ENCODE data around the gene BAZ1B.

DNA sequence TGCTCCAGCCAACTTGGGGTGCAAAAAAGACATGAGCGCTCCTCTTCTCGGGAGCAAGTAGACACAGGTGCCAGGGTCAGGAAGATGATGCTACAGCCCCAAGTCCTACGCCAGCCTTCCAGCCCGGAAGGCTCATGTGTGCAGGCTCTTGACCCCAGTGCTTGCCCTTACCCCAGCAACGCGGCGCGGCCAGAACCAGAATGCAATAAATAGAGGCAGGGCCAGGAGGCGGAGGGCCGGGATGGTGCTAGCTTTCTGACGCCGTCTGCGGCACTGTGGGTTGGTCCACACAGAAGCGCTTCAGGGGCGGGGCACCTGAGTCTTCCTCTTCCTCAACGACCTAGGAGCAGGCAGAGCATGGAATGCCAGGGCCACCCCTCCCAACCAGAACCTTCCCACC, 15.0 kb upstream of the BAZ1B start:
- TF ChIP-seq, protein P1, sequence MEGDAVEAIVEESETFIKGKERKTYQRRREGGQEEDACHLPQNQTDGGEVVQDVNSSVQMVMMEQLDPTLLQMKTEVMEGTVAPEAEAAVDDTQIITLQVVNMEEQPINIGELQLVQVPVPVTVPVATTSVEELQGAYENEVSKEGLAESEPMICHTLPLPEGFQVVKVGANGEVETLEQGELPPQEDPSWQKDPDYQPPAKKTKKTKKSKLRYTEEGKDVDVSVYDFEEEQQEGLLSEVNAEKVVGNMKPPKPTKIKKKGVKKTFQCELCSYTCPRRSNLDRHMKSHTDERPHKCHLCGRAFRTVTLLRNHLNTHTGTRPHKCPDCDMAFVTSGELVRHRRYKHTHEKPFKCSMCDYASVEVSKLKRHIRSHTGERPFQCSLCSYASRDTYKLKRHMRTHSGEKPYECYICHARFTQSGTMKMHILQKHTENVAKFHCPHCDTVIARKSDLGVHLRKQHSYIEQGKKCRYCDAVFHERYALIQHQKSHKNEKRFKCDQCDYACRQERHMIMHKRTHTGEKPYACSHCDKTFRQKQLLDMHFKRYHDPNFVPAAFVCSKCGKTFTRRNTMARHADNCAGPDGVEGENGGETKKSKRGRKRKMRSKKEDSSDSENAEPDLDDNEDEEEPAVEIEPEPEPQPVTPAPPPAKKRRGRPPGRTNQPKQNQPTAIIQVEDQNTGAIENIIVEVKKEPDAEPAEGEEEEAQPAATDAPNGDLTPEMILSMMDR (IDR thresholded peaks at IDR 0.05), result no peak
- TF ChIP-seq NFE2L1 (CRISPR knock-in tag; IDR thresholded peaks at IDR 0.05), result no peak
- TF ChIP-seq JUN (CRISPR knock-in tag; IDR thresholded peaks at IDR 0.05), result no peak

Measured in WTC11 (cell line).